Activated naive CD4-positive, alpha-beta T cell treated with Interleukin-2 at 50 U/mL for 16 hours (primary cell): Measurements from ENCODE around the gene COLGALT1.
A peak's percentile ranks its signal among the peaks of the same experiment; 100 is the strongest.
"Not testable (repeated sequence)": the region's sequence is repeated elsewhere in the genome, so short reads cannot be mapped to it uniquely, and the experiment has no call there.

Source experiments
- DNase-seq: peaks from one replicate; pipeline ENCODE4 v3.0.0-alpha.2; 2020

The COLGALT1 gene

GRCh38 chr19:17534767-17535166 is 20.7 kb upstream of the COLGALT1 start:
- DNase-seq = no peak

GRCh38 chr19:17536955-17537354 is 18.5 kb upstream of the COLGALT1 start:
- DNase-seq = no peak

GRCh38 chr19:17538684-17539237 is 16.7 kb upstream of the COLGALT1 start:
- no peak for DNase-seq

- DNase-seq = peak; percentile 95
Measured at GRCh38 chr19:17539238-17540117, 16.0 kb upstream of the COLGALT1 start.

GRCh38 chr19:17540174-17540573 is 15.3 kb upstream of the COLGALT1 start:
- no peak for DNase-seq

- DNase-seq = no peak
Measured at GRCh38 chr19:17541184-17541759, 14.2 kb upstream of the COLGALT1 start.

- DNase-seq = no peak
Measured at GRCh38 chr19:17542042-17542441, 13.4 kb upstream of the COLGALT1 start.

GRCh38 chr19:17542793-17543582 is 12.5 kb upstream of the COLGALT1 start:
- no peak for DNase-seq

- no peak for DNase-seq
Measured at GRCh38 chr19:17543986-17544385, 11.5 kb upstream of the COLGALT1 start.

- DNase-seq = no peak
Measured at GRCh38 chr19:17544418-17544817, 11.0 kb upstream of the COLGALT1 start.

- DNase-seq = no peak
Measured at GRCh38 chr19:17548145-17548544, 7.3 kb upstream of the COLGALT1 start.

- DNase-seq = no peak
Measured at GRCh38 chr19:17549085-17549740, 6.2 kb upstream of the COLGALT1 start.

GRCh38 chr19:17550076-17550667 is 5.3 kb upstream of the COLGALT1 start:
- no peak for DNase-seq

- not testable (repeated sequence) for DNase-seq
Measured at GRCh38 chr19:17552735-17553134, 2.7 kb upstream of the COLGALT1 start.

- no peak for DNase-seq
Measured at GRCh38 chr19:17553256-17553655, 2.2 kb upstream of the COLGALT1 start.

- DNase-seq = no peak
Measured at GRCh38 chr19:17554968-17555479, 425 bp upstream of the COLGALT1 start.

GRCh38 chr19:17555929-17556813 is 722 bp downstream of the COLGALT1 start:
- peak; percentile 50 for DNase-seq

- no peak for DNase-seq
Measured at GRCh38 chr19:17556995-17557394, 1.5 kb downstream of the COLGALT1 start.

GRCh38 chr19:17557466-17557865 is 2.0 kb downstream of the COLGALT1 start:
- no peak for DNase-seq

GRCh38 chr19:17560205-17560595 is 4.8 kb downstream of the COLGALT1 start:
- DNase-seq = no peak

GRCh38 chr19:17562097-17562496 is 6.6 kb downstream of the COLGALT1 start:
- no peak for DNase-seq
